KMS-11 (cell line): ENCODE measurements around the gene ARMC6.

Experiments
- H2AFZ ChIP-seq: fragments of 200-600 bp; sonication (generic); 2 replicates; pipeline ENCODE4 v1.6.1; 2016; ENCODE audit warnings: antibody characterized with exemption, mixed run types, low read depth
- H3K27ac ChIP-seq: fragments of 200-600 bp; sonication (generic); 2 replicates; pipeline ENCODE4 v1.6.1; 2016; ENCODE audit warnings: mild to moderate bottlenecking, mixed run types
- H3K27me3 ChIP-seq: fragments of 200-600 bp; sonication (generic); 2 replicates; pipeline ENCODE4 v1.6.1; 2017; ENCODE audit warnings: mild to moderate bottlenecking, low read depth, mixed run types, moderate library complexity; ENCODE audit not compliant: insufficient read depth
- H3K36me3 ChIP-seq: fragments of 200-600 bp; sonication (generic); 2 replicates; pipeline ENCODE4 v1.6.1; 2017; ENCODE audit warnings: mild to moderate bottlenecking, mixed run types; ENCODE audit not compliant: insufficient read depth
- H3K4me1 ChIP-seq: fragments of 200-600 bp; sonication (generic); 2 replicates; pipeline ENCODE4 v1.6.1; 2016; ENCODE audit warnings: mild to moderate bottlenecking, low read depth, mixed run types; ENCODE audit not compliant: poor library complexity, severe bottlenecking
- H3K4me2 ChIP-seq: fragments of 200-600 bp; sonication (generic); 2 replicates; pipeline ENCODE4 v1.7.0; 2016; ENCODE audit warnings: mild to moderate bottlenecking, mixed run types
- H3K4me3 ChIP-seq: fragments of 200-600 bp; sonication (generic); IDR thresholded peaks from 2 replicates; pipeline ENCODE4 v1.6.1; 2017; ENCODE audit warnings: low read depth, low read length, mixed read lengths; ENCODE audit not compliant: insufficient read depth
- H3K79me2 ChIP-seq: fragments of 200-600 bp; sonication (generic); 2 replicates; pipeline ENCODE4 v1.6.1; 2016; ENCODE audit warnings: low read depth, mixed run types; ENCODE audit not compliant: insufficient read depth
- H3K9ac ChIP-seq: fragments of 200-600 bp; sonication (generic); 2 replicates; pipeline ENCODE4 v1.6.1; 2016; ENCODE audit warnings: mild to moderate bottlenecking, mixed run types
- H4K20me1 ChIP-seq: fragments of 200-600 bp; sonication (generic); 2 replicates; pipeline ENCODE4 v1.6.1; 2016; ENCODE audit warnings: mild to moderate bottlenecking, mixed run types; ENCODE audit not compliant: insufficient read depth
- CTCF ChIP-seq: fragments of 200-600 bp; sonication (generic); conservative IDR thresholded peaks from 2 replicates; pipeline ENCODE4 v1.6.1; 2017; ENCODE audit warnings: low read depth, mild to moderate bottlenecking, antibody characterized with exemption, low read length, moderate library complexity, mixed read lengths

The ARMC6 gene

GRCh38 chr19:18996796-18997394 is 36.5 kb upstream of the ARMC6 start:
- Histone ChIP-seq H3K36me3 (peaks cover 3% of the 10 kb centered on the region; the same call in 1 of the 2 replicates), H3K79me2 (no peaks in the 10 kb centered on the region), H3K4me3 (no peak overlapping the region), H2AFZ (no peak overlapping the region), H3K4me1 (peaks cover 18% of the 10 kb centered on the region), H3K27me3 (no peaks in the 10 kb centered on the region), H3K27ac (no peak overlapping the region), H3K9ac (no peak overlapping the region), H4K20me1 (no peaks in the 10 kb centered on the region), H3K4me2 (no peak overlapping the region)
- no peak for TF ChIP-seq CTCF

GRCh38 chr19:18998276-18998675 is 35.1 kb upstream of the ARMC6 start:
- no peak overlapping the region for H3K4me3 ChIP-seq
- no peak overlapping the region for H3K27ac ChIP-seq
- no peaks in the 10 kb centered on the region for H4K20me1 ChIP-seq

GRCh38 chr19:18999016-18999758 is 34.2 kb upstream of the ARMC6 start:
- Histone ChIP-seq H3K27ac (no peak overlapping the region), H3K36me3 (0 out of 2 replicates have a peak, but pooled peaks cover 4% of the 10 kb centered on the region), H3K4me1 (peaks cover 18% of the 10 kb centered on the region), H2AFZ (no peak overlapping the region), H4K20me1 (no peaks in the 10 kb centered on the region), H3K27me3 (no peaks in the 10 kb centered on the region), H3K4me2 (no peak overlapping the region), H3K9ac (no peak overlapping the region), H3K79me2 (no peaks in the 10 kb centered on the region), H3K4me3 (no peak overlapping the region)
- no peak for TF ChIP-seq CTCF

More at GRCh38 chr19:18998276-18998675, 35.1 kb upstream of the ARMC6 start:
- no peak for TF ChIP-seq CTCF
- Histone ChIP-seq H3K4me2 (no peak overlapping the region), H3K9ac (no peak overlapping the region), H3K36me3 (peaks cover 4% of the 10 kb centered on the region; the same call in 1 of the 2 replicates), H3K79me2 (no peaks in the 10 kb centered on the region), H2AFZ (no peak overlapping the region), H3K27me3 (no peaks in the 10 kb centered on the region), H3K4me1 (peaks cover 18% of the 10 kb centered on the region)

DNA sequence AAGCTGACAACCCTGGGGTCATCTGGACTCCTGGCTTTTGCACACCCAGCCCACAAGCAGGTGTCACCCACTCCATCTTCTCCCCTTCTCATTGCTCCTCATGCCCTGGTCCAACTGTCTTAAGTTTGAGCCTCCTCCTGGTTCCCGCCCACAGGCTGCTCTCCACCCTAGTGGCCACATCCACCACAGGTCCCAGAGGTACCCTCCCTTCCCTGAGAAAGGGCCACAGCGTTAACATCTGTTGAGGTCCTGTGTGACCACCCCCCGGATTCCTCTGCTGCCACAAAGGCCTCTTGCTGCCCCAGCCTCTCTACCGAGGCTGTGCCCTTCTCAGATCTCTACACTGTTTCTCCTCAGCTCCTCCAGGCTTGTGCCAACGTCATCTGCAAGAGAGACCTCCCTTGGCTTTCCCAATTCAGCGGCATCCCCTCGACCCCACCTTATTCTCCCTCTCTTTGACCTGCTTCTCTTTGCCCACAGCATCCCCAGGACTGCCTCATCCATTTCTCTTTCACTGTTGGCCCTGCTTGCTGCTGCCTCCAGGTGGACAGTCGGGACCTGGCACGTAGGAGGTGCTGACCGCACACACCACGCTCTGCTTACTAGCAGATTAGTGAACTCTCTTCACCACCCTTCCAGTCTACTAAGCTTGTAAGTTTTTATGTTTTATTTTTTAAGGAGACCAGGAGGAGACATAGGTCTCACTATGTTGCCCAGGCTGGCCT is 33.3 kb upstream of the ARMC6 start:
- no peaks in the 10 kb centered on the region for H4K20me1 ChIP-seq
- no peak overlapping the region for H3K9ac ChIP-seq
- no peak overlapping the region for H3K4me3 ChIP-seq
- no peak overlapping the region for H2AFZ ChIP-seq
- no peak overlapping the region for H3K4me2 ChIP-seq
- H3K27me3 ChIP-seq: no peaks in the 10 kb centered on the region
- peaks cover 18% of the 10 kb centered on the region for H3K4me1 ChIP-seq
- 0 out of 2 replicates have a peak, but pooled peaks cover 4% of the 10 kb centered on the region for H3K36me3 ChIP-seq
- H3K79me2 ChIP-seq: no peaks in the 10 kb centered on the region
- 0 out of 2 replicates have a peak, but pooled peaks have one; percentile 28 for TF ChIP-seq CTCF
- H3K27ac ChIP-seq: no peak overlapping the region
